Peyer's patch (tissue), 4 donors: ENCODE results near the gene LIMA1. TPM values are rescaled to one million over a fixed set of nuclear protein-coding genes. Genes with fewer than 3 reads are reported as not detected.
"Not testable (repeated sequence)": the region's sequence is repeated elsewhere in the genome, so short reads cannot be mapped to it uniquely, and the experiment has no call there.

Experiments used
- DNase-seq, 3 donors: peaks; one replicate each; pipeline ENCODE4 v3.0.0-alpha.2; 2017 to 2019
- H3K27ac ChIP-seq, 4 donors: fragments of 200-600 bp; sonication (generic); one replicate each; pipeline ENCODE4 v1.5.1; 2016 to 2019
- H3K27me3 ChIP-seq, 2 donors: fragments of 200-600 bp; sonication (generic); one replicate each; pipeline ENCODE4 v1.5.1; 2019
- H3K36me3 ChIP-seq, 3 donors: fragments of 200-600 bp; sonication (generic); one replicate each; pipeline ENCODE4 v1.5.1; 2016 to 2019
- H3K4me1 ChIP-seq, 4 donors: fragments of 200-600 bp; sonication (generic); one replicate each; pipeline ENCODE4 v1.5.1; 2016 to 2019
- H3K4me3 ChIP-seq, 4 donors: fragments of 200-600 bp; sonication (generic); 1 replicate in 3 of 4; 2 replicates in 1 of 4; pipeline ENCODE4 v1.5.1; 2016 to 2019; ENCODE audit warnings: mild to moderate bottlenecking in 1 of 4
- H3K9me3 ChIP-seq, 4 donors: fragments of 200-600 bp; sonication (generic); one replicate each; pipeline ENCODE4 v1.5.1; 2016 to 2019; ENCODE audit warnings: mild to moderate bottlenecking in 1 of 4
- POLR2A ChIP-seq, 2 donors: fragments of 450-650 bp; IDR thresholded peaks; one replicate each; pipeline ENCODE4 v1.5.1; 2017; ENCODE audit warnings: antibody characterized with exemption in 2 of 2, mild to moderate bottlenecking in 2 of 2, moderate library complexity in 2 of 2
- total RNA-seq, 4 donors: library from RNA; depleted of rRNA; stranded (reverse); fragments of >200 nt; gene quantifications; one replicate each; pipeline ENCODE4 v1.1.0, GENCODE V29; 2016
- TF ChIP-seq, protein P1 (sequence below), 6 experiments: fragments of 450-650 bp in 4 of 6; fragments of 200-600 bp in 2 of 6; sonication (generic) in 1 of 6; IDR thresholded peaks; one replicate each; pipeline ENCODE4 v1.5.1; 2017 to 2019; ENCODE audit warnings: antibody characterized with exemption in 6 of 6, mild to moderate bottlenecking in 3 of 6, moderate library complexity in 1 of 6

LIMA1 gene
- total RNA-seq, 4 donors from 2014 or later: 253 to 280 (median 274) TPM

DNA sequence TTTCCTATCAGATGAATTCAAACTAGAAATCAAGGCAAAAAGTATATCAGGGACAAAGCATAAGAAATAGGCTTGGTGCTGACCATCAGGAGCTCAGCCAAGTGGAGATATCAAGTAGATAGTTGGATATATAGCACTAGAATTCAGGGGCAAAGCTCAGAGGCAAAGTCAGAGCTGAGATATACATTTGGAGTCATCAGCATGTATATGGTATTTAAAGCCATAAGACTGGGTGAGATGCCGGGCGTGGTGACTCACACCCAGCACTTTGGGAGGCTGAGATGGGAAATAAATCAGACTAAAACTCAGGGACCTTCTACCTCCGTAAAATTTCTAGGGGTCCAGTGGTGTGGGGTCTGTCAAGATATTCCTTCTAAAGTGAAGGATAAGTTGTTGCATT lies 38.9 kb upstream of the LIMA1 start:
- Histone ChIP-seq H3K9me3 (no peaks in the 10 kb centered on the region), H3K4me3 (no peak overlapping the region), H3K27ac (no peak overlapping the region), H3K4me1 (no peaks in the 10 kb centered on the region), H3K36me3 (no peaks in the 10 kb centered on the region), H3K27me3 (no peaks in the 10 kb centered on the region)
- peak in 1 of 3 donors; percentile 22 for DNase-seq
- no peak for TF ChIP-seq POLR2A (IDR thresholded peaks at IDR 0.05)
- TF ChIP-seq, protein P1, sequence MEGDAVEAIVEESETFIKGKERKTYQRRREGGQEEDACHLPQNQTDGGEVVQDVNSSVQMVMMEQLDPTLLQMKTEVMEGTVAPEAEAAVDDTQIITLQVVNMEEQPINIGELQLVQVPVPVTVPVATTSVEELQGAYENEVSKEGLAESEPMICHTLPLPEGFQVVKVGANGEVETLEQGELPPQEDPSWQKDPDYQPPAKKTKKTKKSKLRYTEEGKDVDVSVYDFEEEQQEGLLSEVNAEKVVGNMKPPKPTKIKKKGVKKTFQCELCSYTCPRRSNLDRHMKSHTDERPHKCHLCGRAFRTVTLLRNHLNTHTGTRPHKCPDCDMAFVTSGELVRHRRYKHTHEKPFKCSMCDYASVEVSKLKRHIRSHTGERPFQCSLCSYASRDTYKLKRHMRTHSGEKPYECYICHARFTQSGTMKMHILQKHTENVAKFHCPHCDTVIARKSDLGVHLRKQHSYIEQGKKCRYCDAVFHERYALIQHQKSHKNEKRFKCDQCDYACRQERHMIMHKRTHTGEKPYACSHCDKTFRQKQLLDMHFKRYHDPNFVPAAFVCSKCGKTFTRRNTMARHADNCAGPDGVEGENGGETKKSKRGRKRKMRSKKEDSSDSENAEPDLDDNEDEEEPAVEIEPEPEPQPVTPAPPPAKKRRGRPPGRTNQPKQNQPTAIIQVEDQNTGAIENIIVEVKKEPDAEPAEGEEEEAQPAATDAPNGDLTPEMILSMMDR (IDR thresholded peaks at IDR 0.05): no peak

DNA sequence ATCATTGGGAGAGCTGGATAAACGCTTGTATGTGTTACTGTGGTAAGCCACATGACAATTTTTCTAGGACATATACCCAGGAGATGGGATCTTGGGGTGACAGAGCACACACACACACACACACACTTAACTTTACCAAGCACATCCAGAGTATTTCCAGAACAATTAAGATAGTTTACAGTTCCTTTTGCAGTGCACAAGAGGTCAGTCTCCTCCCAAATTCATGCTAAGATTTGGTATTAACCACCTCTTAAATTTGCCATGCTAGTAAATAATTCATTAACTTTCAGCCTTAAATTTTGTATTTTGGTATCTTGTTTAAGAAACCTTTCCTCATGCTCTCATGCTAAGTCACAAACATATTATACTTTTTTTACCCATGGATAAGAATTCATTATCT lies 33.9 kb upstream of the LIMA1 start:
- Histone ChIP-seq H3K27me3 (no peaks in the 10 kb centered on the region), H3K9me3 (no peaks in the 10 kb centered on the region), H3K36me3 (no peaks in the 10 kb centered on the region), H3K4me1 (no peaks in the 10 kb centered on the region), H3K27ac (no peak overlapping the region), H3K4me3 (no peak overlapping the region)
- TF ChIP-seq, protein P1 (IDR thresholded peaks at IDR 0.05): no peak
- TF ChIP-seq POLR2A (IDR thresholded peaks at IDR 0.05): no peak
- no peak for DNase-seq

DNA sequence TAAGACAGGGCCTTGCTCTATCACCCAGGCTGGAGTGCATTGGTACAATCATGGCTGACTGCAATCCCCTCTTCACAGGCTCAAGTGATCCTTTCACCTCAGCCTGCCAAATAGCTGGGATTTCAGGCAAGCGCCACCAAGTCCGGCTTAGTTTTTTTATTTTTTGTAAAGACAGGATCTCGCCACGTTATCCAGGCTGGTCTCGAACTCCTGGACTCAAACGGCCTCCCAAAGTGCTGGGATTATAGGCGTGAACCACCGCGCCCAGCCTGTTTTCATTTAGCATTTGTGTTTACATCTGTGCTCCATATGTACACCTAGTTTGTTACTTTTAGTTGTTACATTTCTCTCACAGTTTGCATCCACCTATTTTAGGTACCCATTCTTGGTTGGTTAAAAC lies 32.5 kb upstream of the LIMA1 start:
- no peaks in the 10 kb centered on the region for H3K4me1 ChIP-seq
- no peaks in the 10 kb centered on the region for H3K27me3 ChIP-seq
- H3K9me3 ChIP-seq: no peaks in the 10 kb centered on the region
- no peak overlapping the region for H3K4me3 ChIP-seq
- H3K27ac ChIP-seq: no peak overlapping the region
- TF ChIP-seq POLR2A (IDR thresholded peaks at IDR 0.05): no peak
- TF ChIP-seq, protein P1 (IDR thresholded peaks at IDR 0.05): no peak
- H3K36me3 ChIP-seq: no peaks in the 10 kb centered on the region
- no peak for DNase-seq

DNA sequence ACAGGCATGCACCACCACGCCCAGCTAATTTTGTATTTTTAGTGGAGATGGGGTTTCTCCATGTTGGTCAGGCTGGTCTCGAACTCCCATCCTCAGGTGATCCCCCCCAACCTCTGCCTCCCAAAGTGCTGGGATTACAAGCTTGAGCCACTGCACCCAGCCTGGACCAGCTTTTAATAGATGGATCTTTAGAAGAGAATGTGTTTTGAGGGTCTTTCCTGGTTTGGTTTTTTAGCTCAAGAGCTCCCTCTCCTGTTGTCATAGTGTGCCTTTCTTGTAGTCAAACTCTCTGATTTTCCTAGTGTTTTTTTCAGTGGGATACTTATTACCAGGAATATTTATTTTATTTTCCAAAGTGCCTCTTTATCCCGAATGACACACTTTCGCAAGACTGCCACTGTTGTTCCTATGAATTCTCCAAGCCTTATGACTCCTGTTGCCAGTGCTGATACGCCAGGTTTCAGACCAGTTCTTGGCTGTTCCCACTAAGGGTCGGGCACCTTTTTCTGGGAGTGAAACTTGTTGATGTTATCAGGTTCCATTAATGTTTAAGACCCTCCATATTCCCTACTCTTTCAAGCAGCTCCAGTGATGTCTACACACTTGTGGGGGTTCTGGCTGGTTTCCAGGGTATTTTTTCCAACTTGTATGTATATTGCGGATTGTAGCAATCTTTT lies 31.5 kb upstream of the LIMA1 start:
- H3K27me3 ChIP-seq: no peaks in the 10 kb centered on the region
- H3K4me3 ChIP-seq: no peak overlapping the region
- TF ChIP-seq, protein P1 (IDR thresholded peaks at IDR 0.05): peak in 4 of 6 experiments; percentile 37 to 65 (median 52)
- TF ChIP-seq POLR2A (IDR thresholded peaks at IDR 0.05): no peak
- no peak overlapping the region for H3K27ac ChIP-seq
- H3K4me1 ChIP-seq: no peaks in the 10 kb centered on the region
- no peaks in the 10 kb centered on the region for H3K36me3 ChIP-seq
- no peak for DNase-seq
- H3K9me3 ChIP-seq: no peaks in the 10 kb centered on the region

DNA sequence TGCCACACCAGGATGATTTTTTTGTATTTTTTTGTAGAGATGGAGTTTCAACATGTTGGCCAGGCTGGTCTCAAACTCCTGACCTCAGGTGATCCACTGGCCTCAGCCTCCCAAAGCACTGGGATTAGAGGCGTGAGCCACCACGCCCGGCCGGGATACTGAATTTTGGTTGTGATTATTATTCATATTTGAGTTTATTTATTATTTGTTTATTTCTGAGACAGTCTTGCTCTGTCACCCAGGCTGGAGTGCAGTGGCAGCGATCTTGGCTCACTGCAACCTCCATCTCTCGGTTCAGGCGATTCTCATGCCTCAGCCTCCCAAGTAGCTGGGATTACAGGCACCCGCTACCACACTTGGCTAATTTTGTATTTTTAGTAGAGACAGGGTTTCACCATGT lies 30.7 kb upstream of the LIMA1 start:
- not testable (repeated sequence) for H3K36me3 ChIP-seq, H3K4me1 ChIP-seq, H3K27me3 ChIP-seq, H3K4me3 ChIP-seq, H3K9me3 ChIP-seq, H3K27ac ChIP-seq, DNase-seq

DNA sequence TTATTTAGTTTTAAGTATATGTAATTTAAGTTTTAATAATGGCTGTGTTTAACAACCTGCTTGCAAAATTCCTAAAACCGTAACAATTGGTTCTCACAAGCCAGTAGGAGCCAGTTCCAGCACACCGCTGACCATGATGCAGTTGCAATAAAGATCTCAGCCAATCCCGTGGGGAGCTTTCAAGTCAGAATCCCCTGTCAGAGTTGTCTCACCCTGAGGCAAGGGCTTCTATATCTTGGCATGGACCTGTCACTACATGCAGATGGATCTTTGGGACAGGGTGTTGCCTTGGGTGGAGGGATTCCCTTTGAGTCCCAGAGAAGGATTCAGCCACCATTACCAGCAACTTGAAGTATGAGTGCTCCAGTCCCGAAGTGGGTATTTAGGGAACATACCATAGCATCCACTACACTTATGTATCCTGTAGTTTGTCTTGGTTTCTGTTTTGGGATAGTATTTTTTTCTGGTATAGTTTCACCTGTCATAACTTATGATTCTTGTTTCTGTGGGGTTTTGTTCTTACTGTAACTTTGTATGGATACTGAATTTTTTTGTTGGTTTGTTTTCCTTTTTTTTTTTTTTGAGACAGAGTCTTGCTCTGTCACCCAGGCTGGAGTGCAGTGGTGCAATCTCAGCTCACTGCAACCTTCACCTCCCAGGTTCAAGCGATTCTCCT lies 30.1 kb upstream of the LIMA1 start:
- Histone ChIP-seq H3K4me3 (no peak overlapping the region), H3K27ac (no peak overlapping the region), H3K9me3 (no peaks in the 10 kb centered on the region), H3K4me1 (no peaks in the 10 kb centered on the region), H3K27me3 (no peaks in the 10 kb centered on the region), H3K36me3 (no peaks in the 10 kb centered on the region)
- DNase-seq: no peak
- no peak for TF ChIP-seq POLR2A (IDR thresholded peaks at IDR 0.05)
- TF ChIP-seq, protein P1 (IDR thresholded peaks at IDR 0.05): no peak

DNA sequence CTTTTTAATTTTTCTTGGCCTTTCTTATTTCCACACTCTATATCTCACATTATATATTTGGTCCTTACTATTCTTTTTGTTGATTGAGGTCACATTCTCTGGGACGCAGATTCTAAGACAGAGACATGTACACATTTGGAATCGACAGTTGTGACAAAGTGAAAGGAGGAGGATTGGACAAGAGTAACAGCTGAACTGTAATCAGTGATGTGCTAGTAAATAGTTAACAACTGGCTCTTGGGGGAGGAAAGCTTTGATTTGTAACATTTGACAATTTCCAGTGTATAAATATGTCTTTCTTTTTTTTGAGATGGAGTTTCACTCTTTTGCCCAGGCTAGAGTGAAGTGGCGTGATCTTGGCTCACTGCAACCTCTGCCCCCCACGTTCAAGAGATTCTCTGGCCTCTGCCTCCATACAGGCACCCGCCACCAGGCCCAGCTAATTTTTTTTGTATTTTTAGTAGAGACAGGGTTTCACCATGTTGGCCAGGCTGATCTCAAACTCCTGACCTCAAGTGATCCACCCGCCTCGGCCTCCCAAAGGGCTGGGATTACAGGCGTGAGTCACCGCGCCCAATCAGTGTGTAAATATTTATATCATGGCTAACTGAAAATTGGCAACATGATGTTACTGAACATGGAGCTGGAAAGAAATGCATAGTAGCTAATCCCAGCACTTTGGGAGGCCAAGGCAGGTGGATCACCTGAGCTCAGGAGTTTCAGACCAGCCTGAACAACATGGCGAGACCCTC lies 28.7 kb upstream of the LIMA1 start:
- not testable (repeated sequence) for H3K27me3 ChIP-seq, H3K9me3 ChIP-seq, H3K4me1 ChIP-seq, H3K36me3 ChIP-seq, H3K4me3 ChIP-seq, H3K27ac ChIP-seq
- DNase-seq: peak in 1 of 3 donors; percentile 66
